Tibial artery (tissue), 4 donors: Measurements from ENCODE around the gene SLITRK6.

Experiments used
- DNase-seq, 2 donors: peaks; one replicate each; pipeline ENCODE4 v3.0.0-alpha.2; 2019
- H3K27ac ChIP-seq, 2 donors: fragments of 200-600 bp; sonication (generic) in 1 of 2; 1 replicate in 1 of 2; 2 replicates in 1 of 2; pipeline ENCODE4 v1.5.1; 2018 to 2019; ENCODE audit warnings: mild to moderate bottlenecking in 1 of 2
- H3K27me3 ChIP-seq, 2 donors: fragments of 200-600 bp; sonication (generic) in 1 of 2; one replicate each; pipeline versions ENCODE4 v1.5.1 to v1.6.0; 2016 to 2019
- H3K36me3 ChIP-seq, 3 donors: fragments of 200-600 bp; sonication (generic) in 2 of 3; one replicate each; pipeline ENCODE4 v1.5.1; 2016 to 2019; ENCODE audit warnings: mild to moderate bottlenecking in 2 of 3
- H3K4me1 ChIP-seq, 4 donors: fragments of 200-600 bp; sonication (generic) in 2 of 4; 1 replicate in 3 of 4; 2 replicates in 1 of 4; pipeline ENCODE4 v1.5.1; 2016 to 2019
- H3K4me3 ChIP-seq, 2 donors: fragments of 200-600 bp; sonication (generic) in 1 of 2; 1 replicate in 1 of 2; 2 replicates in 1 of 2; pipeline ENCODE4 v1.5.1; 2018 to 2019; ENCODE audit warnings: mild to moderate bottlenecking in 2 of 2
- H3K9me3 ChIP-seq, 3 donors: fragments of 200-600 bp; sonication (generic) in 1 of 3; one replicate each; pipeline ENCODE4 v1.5.1; 2016 to 2019
- intact Hi-C: fragments of 100-400 bp; cut with DNase I; formaldehyde crosslinking; loops from one replicate; pipeline ENCODE4 v1.15.0; 2023; ENCODE audit warnings: low total_unique reads
- TF ChIP-seq, protein P1 (sequence below), 2 experiments: fragments of 200-600 bp in 1 of 2; fragments of 450-650 bp in 1 of 2; IDR thresholded peaks; one replicate each; pipeline ENCODE4 v1.5.1; 2017 to 2019; ENCODE audit warnings: antibody characterized with exemption in 2 of 2, mild to moderate bottlenecking in 1 of 2, moderate library complexity in 1 of 2

SLITRK6 gene

DNA sequence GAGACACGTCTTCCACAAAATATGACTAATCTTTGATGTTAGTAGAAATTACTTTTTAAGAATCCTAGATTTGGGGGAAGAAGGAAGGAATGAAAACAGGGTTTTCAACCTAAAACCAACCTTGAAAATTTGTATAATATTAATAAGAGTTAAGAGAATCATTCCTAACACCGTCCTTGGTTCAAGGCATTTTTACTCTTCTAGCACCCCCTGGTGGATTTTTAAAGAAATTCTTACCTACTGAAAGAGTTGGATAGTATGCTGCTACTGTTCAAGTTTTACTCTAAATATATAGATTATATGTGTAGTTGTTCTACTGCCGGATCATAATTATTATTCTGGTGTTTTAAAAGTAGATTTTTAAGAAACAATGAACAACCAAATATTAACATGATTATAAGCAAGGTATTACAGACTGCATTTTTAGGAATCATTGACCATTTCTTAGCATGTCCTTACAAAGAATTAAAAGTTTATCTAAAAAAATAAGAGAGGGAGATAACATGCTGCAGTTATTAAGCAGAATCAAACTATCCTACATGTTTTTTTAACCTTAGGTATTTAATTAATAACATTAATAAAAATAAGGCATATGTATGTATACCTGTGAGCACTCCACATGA lies 7.4 kb upstream of the SLITRK6 start:
- TF ChIP-seq, protein P1, sequence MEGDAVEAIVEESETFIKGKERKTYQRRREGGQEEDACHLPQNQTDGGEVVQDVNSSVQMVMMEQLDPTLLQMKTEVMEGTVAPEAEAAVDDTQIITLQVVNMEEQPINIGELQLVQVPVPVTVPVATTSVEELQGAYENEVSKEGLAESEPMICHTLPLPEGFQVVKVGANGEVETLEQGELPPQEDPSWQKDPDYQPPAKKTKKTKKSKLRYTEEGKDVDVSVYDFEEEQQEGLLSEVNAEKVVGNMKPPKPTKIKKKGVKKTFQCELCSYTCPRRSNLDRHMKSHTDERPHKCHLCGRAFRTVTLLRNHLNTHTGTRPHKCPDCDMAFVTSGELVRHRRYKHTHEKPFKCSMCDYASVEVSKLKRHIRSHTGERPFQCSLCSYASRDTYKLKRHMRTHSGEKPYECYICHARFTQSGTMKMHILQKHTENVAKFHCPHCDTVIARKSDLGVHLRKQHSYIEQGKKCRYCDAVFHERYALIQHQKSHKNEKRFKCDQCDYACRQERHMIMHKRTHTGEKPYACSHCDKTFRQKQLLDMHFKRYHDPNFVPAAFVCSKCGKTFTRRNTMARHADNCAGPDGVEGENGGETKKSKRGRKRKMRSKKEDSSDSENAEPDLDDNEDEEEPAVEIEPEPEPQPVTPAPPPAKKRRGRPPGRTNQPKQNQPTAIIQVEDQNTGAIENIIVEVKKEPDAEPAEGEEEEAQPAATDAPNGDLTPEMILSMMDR (IDR thresholded peaks at IDR 0.05), result peak; percentile 32 to 43
- H3K27me3 ChIP-seq, result no peaks in the 10 kb centered on the region
- intact Hi-C loops, result no loop called here
- H3K36me3 ChIP-seq, result no peaks in the 10 kb centered on the region
- H3K4me1 ChIP-seq, result no peaks in the 10 kb centered on the region
- no peak overlapping the region for H3K27ac ChIP-seq
- peaks cover 0 to 3% (median 0%) of the 10 kb centered on the region in 3 donors for H3K9me3 ChIP-seq
- no peak overlapping the region for H3K4me3 ChIP-seq
- no peak for DNase-seq

DNA sequence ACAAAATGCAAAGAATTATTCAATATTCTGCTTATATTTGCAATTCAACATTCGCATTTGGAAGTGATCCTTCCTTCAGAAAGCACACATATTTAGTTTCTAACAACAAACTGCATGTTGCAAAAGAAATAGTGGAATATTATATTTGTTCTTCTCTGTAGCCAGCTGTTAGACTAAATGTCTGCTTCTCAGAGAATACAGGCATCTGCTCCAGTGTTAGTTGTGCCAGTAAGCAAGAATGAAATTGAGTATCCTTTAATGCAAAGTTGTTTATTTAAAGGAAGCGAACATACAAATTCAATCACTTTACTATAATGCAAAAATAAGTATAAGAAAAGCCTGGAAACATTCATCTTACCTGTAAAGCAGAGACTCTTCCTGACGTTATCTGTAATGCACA lies 663 bp downstream of the SLITRK6 start:
- H3K4me3 ChIP-seq, result no peak overlapping the region
- TF ChIP-seq, protein P1 (IDR thresholded peaks at IDR 0.05), result no peak
- H3K27me3 ChIP-seq, result no peaks in the 10 kb centered on the region
- H3K27ac ChIP-seq, result no peak overlapping the region
- intact Hi-C loops, result no loop called here
- DNase-seq, result no peak
- no peaks in the 10 kb centered on the region for H3K4me1 ChIP-seq
- no peaks in the 10 kb centered on the region for H3K9me3 ChIP-seq
- H3K36me3 ChIP-seq, result no peaks in the 10 kb centered on the region

DNA sequence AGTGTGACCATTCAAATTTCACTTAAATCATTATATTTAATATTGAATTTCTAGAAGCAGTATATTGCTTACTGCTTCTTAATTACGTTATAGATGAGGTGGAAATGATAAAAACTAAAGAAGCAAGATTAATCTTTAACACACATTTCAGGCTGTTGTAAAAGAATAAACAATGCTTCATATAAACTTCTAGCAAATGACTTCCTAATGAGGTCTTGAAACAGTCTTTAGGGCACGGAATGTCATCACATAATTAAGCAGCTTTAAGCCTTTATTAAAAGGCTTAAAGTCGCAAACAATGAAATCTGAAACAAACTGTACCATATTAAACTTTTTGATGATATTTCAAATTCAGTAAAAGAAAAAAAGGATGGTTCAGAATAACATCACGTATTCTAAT lies 1.9 kb downstream of the SLITRK6 start:
- intact Hi-C loops, result no loop called here
- Histone ChIP-seq H3K36me3 (no peaks in the 10 kb centered on the region), H3K4me1 (no peaks in the 10 kb centered on the region), H3K27ac (no peak overlapping the region), H3K4me3 (no peak overlapping the region), H3K9me3 (no peaks in the 10 kb centered on the region), H3K27me3 (no peaks in the 10 kb centered on the region)
- no peak for DNase-seq
- TF ChIP-seq, protein P1 (IDR thresholded peaks at IDR 0.05), result no peak

DNA sequence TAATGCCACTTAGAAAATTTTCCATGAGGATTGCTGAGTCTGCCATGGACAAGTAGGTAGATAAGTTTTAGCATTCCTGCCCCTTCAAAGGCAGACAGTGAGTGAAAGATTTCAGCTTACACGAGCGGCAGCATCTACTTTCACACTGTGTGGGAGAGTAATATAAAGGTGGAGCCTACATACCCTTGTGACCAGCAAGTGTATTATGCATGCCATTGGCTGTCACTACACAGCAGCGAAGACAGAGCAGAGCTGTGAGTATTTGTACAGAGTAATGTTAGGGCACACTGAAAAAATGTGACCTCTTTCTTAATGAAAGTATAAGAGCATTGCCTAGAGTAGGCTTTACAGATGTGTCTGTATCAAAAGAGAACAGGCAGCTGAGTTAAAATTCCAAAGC lies 14.0 kb downstream of the SLITRK6 start:
- H3K27me3 ChIP-seq, result no peaks in the 10 kb centered on the region
- H3K4me3 ChIP-seq, result no peak overlapping the region
- H3K36me3 ChIP-seq, result no peaks in the 10 kb centered on the region
- DNase-seq, result no peak
- no peak overlapping the region for H3K27ac ChIP-seq
- H3K4me1 ChIP-seq, result no peaks in the 10 kb centered on the region
- TF ChIP-seq, protein P1 (IDR thresholded peaks at IDR 0.05), result no peak
- intact Hi-C loops, result no loop called here
- no peaks in the 10 kb centered on the region for H3K9me3 ChIP-seq

DNA sequence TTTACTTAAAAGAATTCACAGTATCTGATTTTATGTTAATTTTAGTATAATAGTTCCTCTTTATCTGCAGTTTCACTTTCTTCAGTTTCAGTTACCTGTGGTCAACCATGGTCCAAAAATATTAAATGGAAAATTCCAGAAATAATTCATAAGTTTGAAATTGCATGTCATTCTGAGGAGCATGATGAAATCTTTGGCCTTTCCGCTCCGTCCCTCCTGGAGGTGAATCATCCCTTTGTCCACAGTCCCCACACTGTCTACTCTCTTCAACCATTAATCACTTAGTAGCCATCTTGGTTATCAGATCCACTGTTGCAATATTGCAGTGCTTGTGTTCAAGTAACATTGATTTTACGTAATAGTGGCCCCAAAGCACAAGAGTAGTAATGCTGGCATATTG lies 26.9 kb downstream of the SLITRK6 start:
- intact Hi-C loops, result no loop called here
- Histone ChIP-seq H3K9me3 (no peaks in the 10 kb centered on the region), H3K4me1 (no peaks in the 10 kb centered on the region), H3K36me3 (no peaks in the 10 kb centered on the region), H3K4me3 (no peak overlapping the region), H3K27me3 (no peaks in the 10 kb centered on the region), H3K27ac (no peak overlapping the region)
- TF ChIP-seq, protein P1 (IDR thresholded peaks at IDR 0.05), result no peak
- DNase-seq, result no peak

DNA sequence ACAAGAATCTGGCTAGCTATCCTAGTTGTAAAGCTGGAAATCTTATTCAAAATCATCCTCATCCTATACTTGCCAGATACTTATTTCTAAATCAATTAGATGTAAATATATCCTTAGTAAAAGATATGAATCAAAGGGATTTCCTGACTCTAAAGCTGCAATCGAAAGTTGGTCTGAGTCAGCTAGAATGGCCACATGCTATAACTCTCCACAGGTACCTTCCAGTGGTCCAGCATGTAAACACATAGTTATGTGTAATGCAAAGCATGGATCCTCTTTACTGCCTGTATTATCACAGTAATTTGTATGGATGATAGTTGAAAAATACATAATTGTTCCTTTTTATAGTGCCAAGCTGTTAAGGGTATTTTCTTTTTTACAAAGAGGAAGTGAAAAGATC lies 27.4 kb downstream of the SLITRK6 start:
- Histone ChIP-seq H3K36me3 (no peaks in the 10 kb centered on the region), H3K27ac (no peak overlapping the region), H3K4me1 (no peaks in the 10 kb centered on the region), H3K9me3 (no peaks in the 10 kb centered on the region), H3K27me3 (no peaks in the 10 kb centered on the region), H3K4me3 (no peak overlapping the region)
- no peak for DNase-seq
- TF ChIP-seq, protein P1 (IDR thresholded peaks at IDR 0.05), result no peak
- intact Hi-C loops, result no loop called here
